HG03060 (cell line): Measurements from ENCODE around the gene CDK19.

Experiments
- ATAC-seq: cut with Tn5 transposase; IDR thresholded peaks from one replicate; pipeline ENCODE4 v1.9.1; 2021; ENCODE audit warnings: low read depth, moderate number of reproducible peaks; ENCODE audit not compliant: unreplicated experiment

The CDK19 gene

DNA sequence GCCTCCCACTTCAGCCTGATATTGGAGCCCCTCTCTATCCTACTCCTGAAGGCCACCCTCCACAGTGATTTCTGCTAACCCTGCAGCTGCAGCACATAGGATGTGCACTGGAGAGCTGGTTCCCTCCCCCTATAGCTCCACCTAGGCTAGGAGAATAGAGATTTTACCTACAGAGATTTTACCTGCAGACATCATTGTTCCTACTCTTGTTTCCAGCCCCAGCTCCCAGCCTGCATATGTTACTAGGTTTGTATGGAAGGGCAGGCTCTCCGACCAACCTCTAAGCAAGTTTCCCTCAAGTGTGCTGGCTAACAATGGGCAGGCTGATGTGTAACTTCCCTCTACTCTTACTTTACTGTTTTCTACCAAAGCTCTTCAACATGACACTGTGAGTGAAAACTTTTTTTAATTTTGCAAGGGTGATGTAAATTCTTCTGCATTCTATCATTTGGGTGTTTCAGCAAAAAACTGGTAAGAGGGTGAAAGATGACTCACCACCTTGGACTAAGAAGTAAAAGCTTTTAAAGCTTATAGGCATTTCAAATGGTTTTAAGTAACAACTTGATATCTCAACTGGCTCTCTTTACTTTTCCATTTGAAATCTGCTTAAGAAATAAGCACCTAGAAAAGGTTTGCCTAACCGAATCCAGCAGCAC, 106.8 kb downstream of the CDK19 start:
- ATAC-seq, result no peak

DNA sequence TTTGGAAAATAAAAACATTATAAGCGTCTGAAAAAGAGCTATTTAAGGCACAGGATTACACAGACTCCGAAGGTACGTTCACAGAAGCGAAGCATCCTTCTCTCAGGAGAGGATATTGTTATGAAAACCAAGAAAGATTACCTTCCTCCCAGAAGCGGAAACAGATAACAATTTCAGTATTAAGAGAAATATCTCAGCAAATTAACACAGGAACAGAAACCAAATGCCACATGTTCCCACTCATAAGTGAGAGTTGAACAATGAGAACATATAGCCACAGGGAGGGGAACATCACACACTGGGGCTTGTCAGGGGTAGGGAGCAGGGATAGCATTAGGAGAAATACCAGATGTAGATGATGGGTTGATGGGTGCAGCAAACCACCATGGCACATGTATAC, 109.7 kb downstream of the CDK19 start:
- no peak for ATAC-seq

GRCh38 chr6:110703906-110704594, 111.2 kb downstream of the CDK19 start:
- no peak for ATAC-seq

DNA sequence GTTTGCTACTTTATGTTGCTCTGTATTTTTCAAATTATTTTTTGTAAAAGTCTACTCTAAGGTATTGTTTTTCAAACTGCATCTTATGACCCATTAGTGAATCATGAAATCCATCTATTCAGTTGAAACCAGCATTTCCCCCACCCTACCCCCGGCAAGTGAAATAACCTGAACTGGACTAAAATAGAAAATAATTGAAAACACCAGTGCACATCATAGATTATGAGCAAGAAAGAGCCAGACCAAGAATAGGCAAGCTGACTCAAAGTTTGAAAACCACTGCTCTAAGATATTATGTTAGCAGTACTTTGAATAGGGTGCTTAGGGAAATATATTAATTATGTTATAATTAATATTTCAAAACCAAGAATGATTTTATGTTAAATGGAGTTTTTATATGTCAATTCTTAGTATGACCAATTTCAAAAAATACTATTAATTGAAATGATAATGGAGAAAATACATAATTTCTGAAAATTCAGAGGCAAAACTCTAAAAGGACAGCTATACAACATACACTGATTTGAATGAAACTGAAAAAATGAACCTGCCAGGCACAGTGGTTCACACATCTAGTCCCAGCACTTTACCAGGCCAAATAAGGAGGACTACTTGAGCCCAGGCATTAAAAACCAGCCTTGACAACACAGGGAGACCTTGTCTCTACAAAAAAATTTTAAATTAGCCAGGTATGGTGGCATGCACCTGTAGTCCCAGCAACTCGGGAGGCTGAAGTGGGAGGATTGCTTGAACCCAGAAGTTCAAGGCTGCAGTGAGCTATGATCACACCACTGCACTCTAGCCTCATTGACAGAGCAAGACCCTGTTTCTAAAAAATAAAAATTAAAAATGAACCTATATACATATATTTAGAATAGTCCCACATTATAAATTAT, 112.0 kb downstream of the CDK19 start:
- no peak for ATAC-seq

DNA sequence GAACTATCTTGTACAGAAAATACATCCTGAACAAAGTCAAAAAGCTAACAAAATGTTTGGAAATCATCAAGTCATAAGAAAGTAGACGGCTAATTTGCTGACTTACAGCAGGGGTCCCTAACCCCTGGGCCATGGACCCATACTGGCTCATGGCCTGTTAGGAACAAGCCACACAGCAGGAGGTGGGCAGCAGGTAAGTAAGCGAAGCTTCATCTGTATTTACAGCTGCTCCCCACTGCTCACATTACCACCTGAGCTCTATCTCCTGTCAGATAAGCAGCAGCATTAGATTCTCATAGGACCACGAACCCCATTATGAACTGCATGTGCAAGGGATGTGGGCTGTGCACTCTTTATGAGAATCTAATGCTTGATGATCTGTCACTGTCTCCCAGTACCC, 115.5 kb downstream of the CDK19 start:
- no peak for ATAC-seq

GRCh38 chr6:110693994-110694393, 121.3 kb downstream of the CDK19 start:
- no peak for ATAC-seq

- ATAC-seq, result no peak
Observed at GRCh38 chr6:110693296-110693695, 122.0 kb downstream of the CDK19 start.

DNA sequence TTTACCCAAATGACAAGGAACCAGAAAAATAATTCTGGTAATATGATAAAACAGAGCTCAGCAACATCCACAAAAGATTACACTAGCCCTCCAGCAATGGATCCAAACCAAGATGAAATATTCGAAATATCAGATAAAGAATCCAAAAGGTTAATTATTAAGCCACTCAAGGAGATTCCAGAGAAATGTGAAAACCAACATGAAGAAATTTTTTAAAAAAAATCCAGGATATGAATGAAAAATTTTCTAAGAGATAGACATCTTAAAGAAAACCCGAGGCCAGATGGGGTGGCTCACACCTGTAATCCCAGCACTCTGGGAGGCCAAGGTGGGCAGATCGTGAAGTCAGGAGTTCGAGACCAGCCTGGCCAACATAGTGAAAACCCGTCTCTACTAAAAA, 124.4 kb downstream of the CDK19 start:
- no peak for ATAC-seq

GRCh38 chr6:110690106-110690654, 125.1 kb downstream of the CDK19 start:
- no peak for ATAC-seq

GRCh38 chr6:110689275-110689935, 125.9 kb downstream of the CDK19 start:
- ATAC-seq, result no peak

DNA sequence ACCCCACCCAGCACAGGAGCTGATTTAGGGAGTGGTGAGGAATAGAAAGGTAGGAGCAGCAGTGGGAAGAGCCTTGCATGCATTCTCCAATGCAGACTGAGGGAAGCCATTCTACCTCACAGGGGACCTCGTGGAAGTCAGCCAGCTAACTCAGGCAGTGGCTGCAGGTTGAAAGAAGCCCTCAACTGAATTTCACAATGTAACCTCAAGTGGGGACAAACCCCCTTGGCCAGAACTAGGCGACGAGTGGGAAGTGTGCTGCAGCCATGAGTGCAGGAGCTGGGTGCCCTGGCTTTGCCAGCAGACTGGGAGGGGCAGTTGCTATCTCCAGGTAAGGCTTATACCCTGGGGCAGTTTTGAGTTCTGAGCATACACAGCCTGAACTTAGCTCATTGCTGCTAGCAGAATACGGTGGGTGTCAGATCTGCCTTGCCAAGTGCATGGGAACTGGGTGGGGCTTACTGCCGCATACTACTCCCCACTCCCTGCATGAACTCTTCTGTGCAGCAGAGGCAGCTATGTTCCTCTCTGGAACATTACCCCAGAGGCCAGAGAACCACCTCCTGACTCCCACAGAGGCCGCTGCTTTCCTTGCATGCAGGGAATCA, 126.5 kb downstream of the CDK19 start:
- no peak for ATAC-seq

- no peak for ATAC-seq
Observed at GRCh38 chr6:110687326-110687725, 127.9 kb downstream of the CDK19 start.

- ATAC-seq, result no peak
Observed at GRCh38 chr6:110683241-110683640, 132.0 kb downstream of the CDK19 start.

DNA sequence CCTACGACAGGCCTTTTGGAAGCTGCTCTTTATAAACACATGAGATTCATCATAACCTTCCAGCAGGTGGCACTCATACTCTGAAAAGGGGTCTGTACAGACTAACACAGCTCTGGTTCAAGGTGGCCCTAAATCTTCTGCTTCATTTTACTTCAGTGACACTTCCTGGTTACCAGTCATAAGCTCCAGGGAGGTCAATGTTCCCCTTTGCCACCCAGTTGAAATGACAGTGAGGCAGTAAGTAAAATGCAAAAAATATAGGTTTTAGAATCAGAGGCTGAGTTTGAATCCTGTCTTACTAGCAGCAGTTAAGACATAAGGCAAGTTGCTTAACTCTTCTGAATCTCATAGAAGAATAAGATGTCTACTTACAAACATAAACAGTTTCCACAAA, 132.8 kb downstream of the CDK19 start:
- ATAC-seq, result peak; percentile 91

DNA sequence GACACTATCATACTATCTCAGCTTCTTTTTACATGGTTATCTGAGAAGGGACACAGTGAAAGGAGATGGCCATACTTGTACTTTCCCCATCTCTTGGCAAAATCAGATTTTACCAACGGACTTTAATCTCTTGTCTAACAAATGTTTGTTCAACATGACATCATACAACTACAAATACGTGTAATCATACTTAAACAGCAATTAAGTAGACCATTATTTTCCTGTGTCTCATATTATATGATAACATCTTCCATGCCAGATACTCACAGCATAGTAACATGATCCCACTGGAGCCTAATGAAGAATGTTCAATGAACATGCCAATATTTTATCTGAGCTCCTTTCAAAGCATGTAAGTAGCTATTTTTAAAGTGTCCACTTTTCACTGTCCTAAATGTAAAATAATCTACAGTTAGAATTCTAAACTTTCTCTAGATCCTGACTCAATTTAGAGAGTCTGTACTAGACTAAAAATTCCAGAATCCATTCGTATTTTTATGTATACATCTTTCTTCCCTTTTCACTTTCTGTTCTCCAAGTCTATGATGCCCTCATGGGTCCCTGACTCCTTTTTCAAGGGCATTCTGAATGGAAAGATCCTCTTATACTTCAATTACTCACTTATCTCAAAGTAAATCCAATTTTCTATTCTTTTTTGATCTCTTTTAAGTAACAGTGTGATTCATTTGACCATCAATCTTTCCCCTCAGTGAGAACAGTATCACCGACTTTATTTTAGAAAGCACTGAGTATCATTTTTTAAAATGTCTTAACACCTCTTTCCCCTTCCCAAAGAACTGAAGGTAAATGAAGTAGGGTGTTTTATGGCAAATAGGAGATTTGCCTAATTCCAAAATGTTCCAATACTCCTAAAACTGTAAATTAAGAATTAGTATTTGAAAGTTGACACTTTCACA, 133.5 kb downstream of the CDK19 start:
- ATAC-seq, result no peak

DNA sequence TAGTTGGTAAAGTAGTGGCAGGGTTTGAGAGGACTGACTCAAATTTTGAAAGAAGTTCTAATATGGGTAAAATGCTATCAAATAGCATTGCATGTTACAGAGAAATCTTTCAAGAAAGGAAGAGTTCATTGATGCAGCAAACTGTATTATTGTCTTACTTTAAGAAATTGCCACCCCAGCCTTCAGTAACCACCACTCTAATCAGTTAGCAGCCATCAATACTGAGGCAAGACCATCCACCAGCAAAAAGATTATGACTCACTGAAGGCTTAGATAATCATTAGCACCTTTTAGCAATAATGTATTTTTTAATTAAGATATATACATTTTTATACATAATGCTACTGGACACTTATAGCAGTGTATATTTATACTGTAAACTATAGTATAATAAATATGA, 138.9 kb downstream of the CDK19 start:
- no peak for ATAC-seq

DNA sequence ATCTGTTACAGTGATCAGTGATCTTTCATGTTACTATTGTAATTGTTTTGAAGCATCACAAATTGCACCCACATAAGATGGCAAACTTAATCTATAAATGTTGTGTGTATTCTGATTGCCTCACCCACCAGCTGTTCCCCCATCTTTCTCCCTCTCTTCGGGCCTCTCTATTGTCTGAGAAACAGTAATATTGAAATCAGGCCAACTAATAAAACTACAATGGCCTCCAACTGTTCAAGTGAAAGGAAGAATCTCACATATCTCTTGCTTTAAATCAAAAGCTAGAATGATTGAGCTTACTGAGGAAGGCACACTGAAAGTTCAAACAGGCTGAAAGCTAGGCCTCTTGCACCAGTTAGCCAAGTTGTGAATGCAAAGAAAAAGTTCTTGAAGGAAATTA, 141.2 kb downstream of the CDK19 start:
- ATAC-seq, result no peak

- no peak for ATAC-seq
Observed at GRCh38 chr6:110672122-110672521, 143.1 kb downstream of the CDK19 start.

DNA sequence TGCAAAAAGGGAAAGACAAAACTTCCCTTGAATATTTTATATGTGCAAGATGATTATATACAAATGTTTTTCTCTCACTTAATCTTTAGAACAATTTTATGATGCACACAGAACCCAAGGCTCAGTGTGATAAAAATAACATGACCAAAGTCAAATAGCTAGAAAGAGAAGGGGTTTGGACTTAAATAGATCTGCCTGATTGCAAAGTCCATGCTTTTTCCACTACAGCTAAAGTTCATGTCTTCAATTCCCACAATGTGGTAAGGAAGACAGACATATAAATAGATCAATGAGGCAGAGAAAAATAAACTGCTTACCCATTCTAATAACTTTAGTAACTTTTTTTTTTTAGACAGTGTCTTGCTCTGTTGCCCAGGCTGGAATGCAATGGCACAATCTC, 143.8 kb downstream of the CDK19 start:
- no peak for ATAC-seq
